GM18870 (cell line): ENCODE data around the gene E2F3.
"Not testable (repeated sequence)": the region's sequence is repeated elsewhere in the genome, so short reads cannot be mapped to it uniquely, and the experiment has no call there.

ENCODE experiments used
- ATAC-seq: cut with Tn5 transposase; IDR thresholded peaks from one replicate; pipeline ENCODE4 v1.9.1; 2021; ENCODE audit warnings: moderate library complexity; ENCODE audit not compliant: unreplicated experiment

Gene E2F3

DNA sequence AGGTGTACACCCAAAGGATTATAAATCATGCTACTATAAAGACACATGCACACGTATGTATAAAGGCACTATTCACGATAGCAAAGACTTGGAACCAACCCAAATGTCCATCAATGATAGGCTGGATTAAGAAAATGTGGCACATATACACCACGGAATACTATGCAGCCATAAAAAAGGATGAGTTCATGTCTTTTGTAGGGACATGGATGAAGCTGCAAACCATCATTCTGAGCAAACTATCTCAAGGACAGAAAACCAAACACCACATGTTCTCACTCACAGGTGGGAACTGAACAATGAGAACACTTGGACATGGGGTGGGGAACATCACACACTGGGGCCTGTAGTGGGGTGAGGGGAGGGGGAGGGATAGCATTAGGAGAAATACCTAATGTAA is 123.5 kb downstream of the E2F3 start:
- not testable (repeated sequence) for ATAC-seq

DNA sequence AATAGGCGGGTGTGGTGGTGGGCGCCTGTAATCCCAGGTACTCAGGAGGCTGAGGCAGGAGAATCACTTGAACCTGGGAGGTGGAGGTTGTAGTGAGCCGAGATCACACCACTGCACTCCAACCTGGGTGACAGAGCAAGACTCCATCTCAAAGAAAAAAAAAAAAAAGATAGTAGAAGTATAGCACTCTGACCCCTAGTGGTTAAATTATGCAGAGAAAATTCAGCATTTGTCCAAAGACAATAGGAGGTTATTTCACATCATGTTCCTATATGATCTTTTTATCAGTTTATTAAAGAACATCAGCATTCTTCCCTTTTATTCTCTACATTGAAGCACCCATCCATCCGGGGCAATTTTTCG is 127.4 kb downstream of the E2F3 start:
- peak; percentile 56 for ATAC-seq

- no peak for ATAC-seq
These were observed 131.2 kb downstream of the E2F3 start for GRCh38 chr6:20532881-20533280.

DNA sequence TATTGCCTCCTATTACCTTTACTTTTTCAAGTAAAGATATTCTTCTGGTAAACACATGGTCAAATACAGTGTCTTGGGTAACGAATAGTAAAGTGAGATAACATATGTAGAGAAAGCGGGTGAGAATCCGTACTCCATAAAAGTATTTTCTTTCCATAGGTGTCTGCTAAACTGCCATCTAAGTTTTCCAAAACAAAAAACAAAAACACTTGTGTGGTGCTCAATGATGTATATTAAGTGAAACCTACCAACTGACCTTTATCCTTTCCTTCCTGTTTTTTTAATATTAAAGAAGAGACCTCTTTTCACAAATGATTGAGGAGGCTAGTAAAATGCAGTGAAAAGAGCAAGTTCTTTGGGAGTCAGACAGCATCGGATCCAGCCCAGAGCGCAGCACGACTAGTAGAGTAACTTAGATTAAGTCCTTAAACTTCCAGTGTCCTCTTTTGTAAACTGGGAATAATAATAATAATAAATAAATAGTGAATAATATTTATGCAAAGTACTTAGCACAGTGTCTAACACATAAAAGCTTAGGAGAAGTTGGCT is 132.1 kb downstream of the E2F3 start:
- ATAC-seq: peak; percentile 3

DNA sequence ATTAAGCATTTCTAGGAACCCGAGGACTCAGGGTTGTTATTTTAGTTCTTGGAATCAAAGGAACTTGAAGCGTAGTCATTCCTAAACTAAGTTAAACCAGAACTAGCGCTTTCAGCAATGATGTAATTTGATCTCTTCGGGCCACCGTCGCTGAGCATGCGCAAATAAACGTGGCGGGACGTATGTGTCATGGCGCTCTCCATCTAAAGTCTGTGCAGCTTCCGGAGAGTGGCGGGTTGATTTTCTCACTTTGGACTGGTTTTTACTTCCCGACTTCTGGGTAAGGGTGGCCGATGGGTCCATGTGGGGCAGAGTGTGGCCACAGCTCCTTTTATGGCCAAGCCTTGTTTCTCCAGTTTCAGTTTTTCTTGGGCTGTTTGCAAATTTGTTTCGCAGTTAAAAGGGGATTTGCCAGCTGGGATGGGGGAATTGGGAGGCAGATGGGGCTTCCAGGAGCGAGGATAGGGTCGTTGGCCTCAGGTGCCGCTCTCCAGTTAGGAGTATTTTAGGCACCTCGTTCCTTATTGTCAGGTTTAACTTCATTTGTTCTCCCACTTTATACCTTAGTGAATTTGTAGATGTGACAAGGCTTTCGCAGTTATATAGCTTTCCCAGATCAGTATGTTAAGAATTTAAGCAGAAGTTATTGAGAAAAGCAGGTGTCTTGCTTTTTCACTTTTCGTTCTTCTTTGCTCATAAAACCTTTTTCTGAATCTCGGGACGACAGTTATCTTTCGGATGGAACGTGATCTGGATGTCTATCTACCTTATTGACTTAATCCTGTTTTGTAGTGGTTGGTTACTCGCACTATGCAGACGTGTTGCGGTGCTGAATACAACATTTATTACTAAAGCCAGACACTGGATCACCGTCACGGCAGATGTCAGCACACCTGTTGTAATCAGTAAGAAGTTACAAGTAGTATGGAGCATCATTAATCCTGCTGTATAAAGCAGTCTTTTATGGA is 132.9 kb downstream of the E2F3 start, which contains the start of gene CDKAL1:
Gene CDKAL1 (plus strand): TSS at position 163 of the 968 bp plus-strand sequence. CDS start 11,894 bp downstream, outside the sequence.
- peak; percentile 87 for ATAC-seq

GRCh38 chr6:20538131-20538662 is 136.5 kb downstream of the E2F3 start:
- ATAC-seq: no peak

DNA sequence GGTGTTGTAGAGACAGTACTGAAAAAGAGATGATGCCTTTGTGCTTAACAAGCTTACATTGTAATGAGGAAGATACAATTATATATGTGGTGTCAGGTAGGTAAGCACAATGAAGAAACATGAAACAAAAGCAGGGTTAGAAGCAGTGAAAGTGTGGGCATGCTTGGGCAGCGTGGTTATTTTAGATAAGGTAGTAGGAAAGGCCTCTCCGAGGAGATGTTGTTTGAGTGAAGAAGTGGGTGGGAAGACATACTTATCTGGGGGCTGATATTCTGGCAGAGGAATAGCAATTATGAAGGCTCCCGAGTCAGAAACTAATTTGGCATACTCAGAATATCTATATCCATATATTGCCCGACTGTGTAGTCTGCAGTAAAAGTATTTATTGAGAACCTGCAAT is 137.2 kb downstream of the E2F3 start:
- ATAC-seq: no peak

GRCh38 chr6:20539387-20539786 is 137.7 kb downstream of the E2F3 start:
- no peak for ATAC-seq

DNA sequence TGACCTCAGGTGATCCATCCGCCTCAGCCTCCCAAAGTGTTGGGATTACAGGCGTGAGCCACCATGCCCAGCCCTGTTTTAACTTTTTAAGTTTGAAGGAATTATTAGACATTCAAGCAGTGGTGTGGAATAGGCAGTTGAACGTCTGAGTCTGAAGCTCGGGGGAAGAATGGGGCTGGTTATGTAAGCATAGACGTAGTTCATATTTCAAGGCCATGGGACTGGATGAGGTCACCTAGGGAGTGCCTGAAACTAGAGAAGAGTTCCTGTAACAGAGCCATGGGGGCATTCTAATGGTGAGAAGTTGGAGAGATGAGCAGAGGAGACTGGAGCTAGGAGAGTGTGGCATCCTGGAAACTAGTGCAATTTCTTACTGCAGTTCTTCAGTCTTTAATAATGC is 139.0 kb downstream of the E2F3 start:
- no peak for ATAC-seq

GRCh38 chr6:20541382-20541781 is 139.7 kb downstream of the E2F3 start:
- ATAC-seq: no peak

DNA sequence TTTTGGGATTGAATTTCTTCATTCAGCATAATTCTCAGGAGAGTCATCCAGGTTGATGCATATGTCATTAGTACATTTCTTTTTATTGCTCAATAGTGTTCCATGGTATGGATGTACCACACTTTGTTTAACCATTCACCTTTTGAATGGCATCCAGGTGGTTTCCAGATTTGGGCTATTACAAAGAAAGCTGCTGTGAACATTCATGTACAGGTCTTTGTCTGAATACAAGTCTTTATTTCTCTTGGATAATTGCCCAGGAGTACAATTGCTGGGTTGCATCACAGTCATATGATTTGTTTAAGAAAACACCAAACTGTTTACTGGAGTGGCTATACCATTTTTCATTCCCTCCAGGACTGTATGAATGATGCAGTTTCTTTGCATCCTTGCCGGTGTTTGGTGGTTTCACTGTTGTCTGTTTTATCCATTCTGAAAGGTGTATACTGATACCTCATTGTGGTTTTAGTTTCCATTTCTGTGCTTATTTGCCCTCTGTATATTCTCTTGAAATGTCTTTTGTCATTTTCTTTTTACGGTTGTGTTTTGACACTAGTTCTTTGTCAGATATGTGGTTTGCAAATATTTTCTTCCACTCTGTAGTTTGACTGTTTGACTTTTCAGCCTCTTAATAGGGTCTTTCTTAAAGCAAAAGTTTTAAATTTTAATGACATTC is 141.4 kb downstream of the E2F3 start:
- peak; percentile 99 for ATAC-seq
